WTC11 (cell line): ENCODE data around the gene OR2AE1. TPM values are rescaled to one million over a fixed set of nuclear protein-coding genes. Genes with fewer than 3 reads are reported as not detected.

Experiments
- ATAC-seq: fragments of 200-7000 bp; cut with Tn5 transposase; 2 replicates; pipeline ENCODE4 v1.10.0; 2021; ENCODE audit warnings: mild to moderate bottlenecking, moderate library complexity
- CTCF ChIA-PET: fragments of 300-600 bp; sonication (Branson Sonifier 250); formaldehyde crosslinking; loops from one replicate; lab custom pipeline; 2021; ENCODE audit warnings: antibody characterized with exemption; lab: Charles Lee
- POLR2A ChIA-PET: fragments of 350-600 bp; sonication (Branson Sonifier 250); formaldehyde crosslinking; loops from one replicate; lab custom pipeline; 2021; ENCODE audit warnings: antibody characterized with exemption; lab: Charles Lee
- DNase-seq: peaks from one replicate; pipeline ENCODE4 v3.0.0; 2021; ENCODE audit warnings: low spot score
- H3K27ac Mint-ChIP-seq: 2 replicates; pipeline ENCODE4 v1.8.0; 2021; ENCODE audit warnings: mixed read lengths
- H3K27me3 Mint-ChIP-seq: 2 replicates; pipeline ENCODE4 v1.8.0; 2021; ENCODE audit warnings: low read depth, mild to moderate bottlenecking, moderate library complexity, mixed read lengths
- H3K36me3 Mint-ChIP-seq: 2 replicates; pipeline ENCODE4 v1.8.0; 2021; ENCODE audit warnings: mixed read lengths
- H3K4me1 Mint-ChIP-seq: 2 replicates; pipeline ENCODE4 v1.8.0; 2022; ENCODE audit warnings: mixed read lengths
- H3K4me3 Mint-ChIP-seq: 2 replicates; pipeline ENCODE4 v1.8.0; 2021; ENCODE audit warnings: mild to moderate bottlenecking, moderate library complexity, mixed read lengths
- H3K9me3 Mint-ChIP-seq: 2 replicates; pipeline ENCODE4 v1.8.0; 2021; ENCODE audit warnings: mixed read lengths
- ATF1 ChIP-seq: sonication (generic); formaldehyde crosslinking; IDR thresholded peaks from 2 replicates; pipeline ENCODE4 v1.8.1; 2023; ENCODE audit warnings: mild to moderate bottlenecking, moderate library complexity, missing genetic modification reagents
- CBFB ChIP-seq: sonication (generic); formaldehyde crosslinking; IDR thresholded peaks from 2 replicates; pipeline ENCODE4 v1.8.1; 2022; ENCODE audit warnings: mild to moderate bottlenecking, low read depth, missing genetic modification reagents
- E2F5 ChIP-seq: sonication (generic); formaldehyde crosslinking; IDR thresholded peaks from 2 replicates; pipeline ENCODE4 v1.8.1; 2022; ENCODE audit warnings: mild to moderate bottlenecking, moderate library complexity, missing genetic modification reagents
- EMX1 ChIP-seq: fragments of 250-450 bp; sonication (Bioruptor Pico); IDR thresholded peaks from 2 replicates; pipeline ENCODE4 v1.8.0; 2021; ENCODE audit warnings: mild to moderate bottlenecking
- ETV6 ChIP-seq: sonication (generic); formaldehyde crosslinking; IDR thresholded peaks from 2 replicates; pipeline ENCODE4 v1.8.1; 2022; ENCODE audit warnings: mild to moderate bottlenecking, missing genetic modification reagents
- FOXP1 ChIP-seq: sonication (generic); formaldehyde crosslinking; IDR thresholded peaks from 2 replicates; pipeline ENCODE4 v1.8.0; 2022; ENCODE audit warnings: missing genetic modification reagents, mild to moderate bottlenecking, moderate library complexity, borderline replicate concordance
- GRHL2 ChIP-seq: fragments of 250-450 bp; sonication (Bioruptor Pico); IDR thresholded peaks from 2 replicates; pipeline ENCODE4 v1.8.0; 2022; ENCODE audit warnings: mild to moderate bottlenecking, moderate library complexity; ENCODE audit not compliant: insufficient replicate concordance, severe bottlenecking
- GTF2I ChIP-seq: fragments of 250-450 bp; sonication (Bioruptor Pico); conservative IDR thresholded peaks from 2 replicates; pipeline ENCODE4 v1.4.0; 2021; ENCODE audit warnings: mild to moderate bottlenecking
- KAT7 ChIP-seq: sonication (generic); formaldehyde crosslinking; IDR thresholded peaks from 2 replicates; pipeline ENCODE4 v1.8.1; 2023; ENCODE audit warnings: missing genetic modification reagents, mild to moderate bottlenecking, borderline replicate concordance
- NFE2L1 ChIP-seq: sonication (generic); formaldehyde crosslinking; IDR thresholded peaks from 2 replicates; pipeline ENCODE4 v1.8.1; 2023; ENCODE audit warnings: missing genetic modification reagents
- NFYB ChIP-seq: sonication (generic); formaldehyde crosslinking; conservative IDR thresholded peaks from 2 replicates; pipeline ENCODE4 v1.8.0; 2022; ENCODE audit warnings: low read depth, missing genetic modification reagents
- NR3C1 ChIP-seq: sonication (generic); formaldehyde crosslinking; conservative IDR thresholded peaks from 2 replicates; pipeline ENCODE4 v1.8.1; 2023; ENCODE audit warnings: low read depth, mild to moderate bottlenecking, missing genetic modification reagents
- PREB ChIP-seq: sonication (generic); formaldehyde crosslinking; IDR thresholded peaks from 2 replicates; pipeline ENCODE4 v1.8.1; 2022; ENCODE audit warnings: mild to moderate bottlenecking, missing genetic modification reagents, moderate library complexity, borderline replicate concordance
- RORB ChIP-seq: fragments of 250-450 bp; sonication (Bioruptor Pico); IDR thresholded peaks from 2 replicates; pipeline ENCODE4 v1.9.0; 2021; ENCODE audit warnings: mild to moderate bottlenecking
- SOX15 ChIP-seq: fragments of 250-450 bp; sonication (Bioruptor Pico); IDR thresholded peaks from 2 replicates; pipeline ENCODE4 v1.9.0; 2021; ENCODE audit warnings: mild to moderate bottlenecking
- STAT6 ChIP-seq: sonication (generic); formaldehyde crosslinking; conservative IDR thresholded peaks from 2 replicates; pipeline ENCODE4 v1.8.1; 2023; ENCODE audit warnings: mild to moderate bottlenecking, low read depth, missing genetic modification reagents, moderate library complexity
- TCF7 ChIP-seq: sonication (generic); formaldehyde crosslinking; IDR thresholded peaks from 2 replicates; pipeline ENCODE4 v1.8.0; 2022; ENCODE audit warnings: mild to moderate bottlenecking, low read depth, missing genetic modification reagents, moderate library complexity
- TEAD4 ChIP-seq: sonication (generic); formaldehyde crosslinking; IDR thresholded peaks from 2 replicates; pipeline ENCODE4 v1.8.0; 2022; ENCODE audit warnings: mild to moderate bottlenecking, missing genetic modification reagents
- TP53 ChIP-seq: sonication (generic); formaldehyde crosslinking; IDR thresholded peaks from 2 replicates; pipeline ENCODE4 v1.8.1; 2023; ENCODE audit warnings: mild to moderate bottlenecking, missing genetic modification reagents
- ZBTB43 ChIP-seq: sonication (generic); formaldehyde crosslinking; IDR thresholded peaks from 2 replicates; pipeline ENCODE4 v1.8.1; 2023; ENCODE audit warnings: mild to moderate bottlenecking, missing genetic modification reagents
- ZNF138 ChIP-seq: sonication (generic); formaldehyde crosslinking; conservative IDR thresholded peaks from 2 replicates; pipeline ENCODE4 v1.8.1; 2022; ENCODE audit warnings: mild to moderate bottlenecking, moderate library complexity, missing genetic modification reagents
- ZNF532 ChIP-seq: fragments of 250-450 bp; sonication (Bioruptor Pico); IDR thresholded peaks from 2 replicates; pipeline ENCODE4 v1.9.0; 2021; ENCODE audit warnings: mild to moderate bottlenecking, borderline replicate concordance
- ZNF671 ChIP-seq: fragments of 250-450 bp; sonication (Bioruptor Pico); IDR thresholded peaks from 2 replicates; pipeline ENCODE4 v1.8.0; 2021; ENCODE audit warnings: mild to moderate bottlenecking
- total RNA-seq: library from RNA; stranded (reverse); gene quantifications from 3 replicates; pipeline ENCODE4 v1.2.3, GENCODE V29; 2021
- TF ChIP-seq, protein P1 (sequence below): sonication (generic); formaldehyde crosslinking; IDR thresholded peaks from 2 replicates; pipeline ENCODE4 v1.8.0; 2023; ENCODE audit warnings: mild to moderate bottlenecking, missing genetic modification reagents

OR2AE1 gene
- total RNA-seq, 1 experiment from 2014 or later: 0.15 TPM

DNA sequence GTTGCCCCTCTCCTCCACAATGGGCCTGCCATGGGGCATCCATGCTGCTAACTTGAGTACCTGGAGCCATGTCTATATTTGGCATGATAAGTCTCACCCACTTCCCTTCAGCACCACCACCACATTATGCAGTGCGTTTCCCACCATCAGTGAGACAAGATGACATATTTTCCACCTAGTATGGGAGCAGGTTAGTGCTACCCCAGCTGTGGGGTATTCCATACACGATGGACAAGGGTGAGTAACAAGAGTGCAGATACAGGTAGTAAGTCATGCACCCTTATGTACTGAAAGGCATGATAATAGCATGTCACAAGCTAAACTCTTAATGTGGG lies 21.2 kb upstream of the OR2AE1 start:
- Mint-ChIP-seq H3K36me3 (peaks cover 21% of the 10 kb centered on the region), H3K4me3 (no peak overlapping the region), H3K27me3 (no peaks in the 10 kb centered on the region; the same call in 1 of the 2 replicates), H3K9me3 (no peaks in the 10 kb centered on the region), H3K27ac (no peak overlapping the region), H3K4me1 (no peaks in the 10 kb centered on the region)
- ATAC-seq (no peak), DNase-seq (no peak)
- TF ChIP-seq SOX15 (CRISPR knock-in tag): no peak
- TF ChIP-seq ATF1 (CRISPR knock-in tag): no peak
- TF ChIP-seq NFYB (CRISPR knock-in tag): no peak
- TF ChIP-seq ETV6 (CRISPR knock-in tag): no peak
- TF ChIP-seq FOXP1 (CRISPR knock-in tag): no peak
- TF ChIP-seq STAT6 (CRISPR knock-in tag): no peak
- TF ChIP-seq ZBTB43 (CRISPR knock-in tag): no peak
- TF ChIP-seq KAT7 (CRISPR knock-in tag): no peak
- no peak for TF ChIP-seq CBFB
- no peak for TF ChIP-seq TEAD4
- TF ChIP-seq PREB (CRISPR knock-in tag): no peak
- no peak for TF ChIP-seq NR3C1 (CRISPR knock-in tag)
- TF ChIP-seq TP53 (CRISPR knock-in tag): no peak
- no peak for TF ChIP-seq E2F5 (CRISPR knock-in tag)
- CTCF ChIA-PET: no interaction called here
- POLR2A ChIA-PET: no interaction called here

GRCh38 chr7:99897322-99898022 lies 20.6 kb upstream of the OR2AE1 start:
- Mint-ChIP-seq H3K36me3 (peaks cover 17% of the 10 kb centered on the region), H3K27ac (no peak overlapping the region), H3K4me3 (no peak overlapping the region), H3K4me1 (no peaks in the 10 kb centered on the region), H3K27me3 (no peaks in the 10 kb centered on the region; the same call in 1 of the 2 replicates), H3K9me3 (no peaks in the 10 kb centered on the region)
- ATAC-seq: no peak
- ChIA-PET CTCF (no interaction called here), POLR2A (no interaction called here)
- no peak for DNase-seq
- TF ChIP-seq ZNF138 (CRISPR knock-in tag) (no peak), TCF7 (CRISPR knock-in tag) (no peak), EMX1 (CRISPR knock-in tag) (no peak), NFE2L1 (CRISPR knock-in tag) (no peak), GRHL2 (no peak), RORB (CRISPR knock-in tag) (no peak), ZNF671 (CRISPR knock-in tag) (no peak), ZNF532 (no peak), NFYB (CRISPR knock-in tag) (no peak), GTF2I (CRISPR knock-in tag) (no peak)
- TF ChIP-seq, protein P1, sequence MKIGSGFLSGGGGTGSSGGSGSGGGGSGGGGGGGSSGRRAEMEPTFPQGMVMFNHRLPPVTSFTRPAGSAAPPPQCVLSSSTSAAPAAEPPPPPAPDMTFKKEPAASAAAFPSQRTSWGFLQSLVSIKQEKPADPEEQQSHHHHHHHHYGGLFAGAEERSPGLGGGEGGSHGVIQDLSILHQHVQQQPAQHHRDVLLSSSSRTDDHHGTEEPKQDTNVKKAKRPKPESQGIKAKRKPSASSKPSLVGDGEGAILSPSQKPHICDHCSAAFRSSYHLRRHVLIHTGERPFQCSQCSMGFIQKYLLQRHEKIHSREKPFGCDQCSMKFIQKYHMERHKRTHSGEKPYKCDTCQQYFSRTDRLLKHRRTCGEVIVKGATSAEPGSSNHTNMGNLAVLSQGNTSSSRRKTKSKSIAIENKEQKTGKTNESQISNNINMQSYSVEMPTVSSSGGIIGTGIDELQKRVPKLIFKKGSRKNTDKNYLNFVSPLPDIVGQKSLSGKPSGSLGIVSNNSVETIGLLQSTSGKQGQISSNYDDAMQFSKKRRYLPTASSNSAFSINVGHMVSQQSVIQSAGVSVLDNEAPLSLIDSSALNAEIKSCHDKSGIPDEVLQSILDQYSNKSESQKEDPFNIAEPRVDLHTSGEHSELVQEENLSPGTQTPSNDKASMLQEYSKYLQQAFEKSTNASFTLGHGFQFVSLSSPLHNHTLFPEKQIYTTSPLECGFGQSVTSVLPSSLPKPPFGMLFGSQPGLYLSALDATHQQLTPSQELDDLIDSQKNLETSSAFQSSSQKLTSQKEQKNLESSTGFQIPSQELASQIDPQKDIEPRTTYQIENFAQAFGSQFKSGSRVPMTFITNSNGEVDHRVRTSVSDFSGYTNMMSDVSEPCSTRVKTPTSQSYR (CRISPR knock-in tag): no peak
